ENCODE results near the gene LECT2.

LECT2 gene

GRCh38 chr5:135977375-135977928, 22.7 kb upstream of the LECT2 start:
- DNase-seq = no peak

DNA sequence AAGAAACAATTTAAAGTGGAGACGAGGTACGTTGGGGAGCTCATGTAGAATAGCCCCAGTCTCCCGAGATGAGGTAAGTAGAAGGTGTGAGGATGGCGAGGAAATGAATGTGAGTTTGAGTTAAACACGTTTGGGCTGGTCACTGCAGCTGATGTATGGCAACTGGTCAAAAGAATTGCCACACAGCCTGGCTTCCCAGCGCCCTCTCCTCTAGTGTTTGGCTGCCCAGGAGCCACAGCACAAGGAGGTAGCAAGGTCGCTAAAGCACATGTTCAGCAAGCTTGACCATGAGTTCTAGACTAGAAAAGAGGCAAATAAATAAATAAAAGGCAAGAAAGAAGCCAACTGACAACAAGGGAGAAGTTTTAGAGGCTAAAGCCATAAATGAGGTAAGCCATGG, 21.4 kb upstream of the LECT2 start:
- no peak for DNase-seq

- no peak for DNase-seq
These were observed 20.3 kb upstream of the LECT2 start for GRCh38 chr5:135975122-135975521.

DNA sequence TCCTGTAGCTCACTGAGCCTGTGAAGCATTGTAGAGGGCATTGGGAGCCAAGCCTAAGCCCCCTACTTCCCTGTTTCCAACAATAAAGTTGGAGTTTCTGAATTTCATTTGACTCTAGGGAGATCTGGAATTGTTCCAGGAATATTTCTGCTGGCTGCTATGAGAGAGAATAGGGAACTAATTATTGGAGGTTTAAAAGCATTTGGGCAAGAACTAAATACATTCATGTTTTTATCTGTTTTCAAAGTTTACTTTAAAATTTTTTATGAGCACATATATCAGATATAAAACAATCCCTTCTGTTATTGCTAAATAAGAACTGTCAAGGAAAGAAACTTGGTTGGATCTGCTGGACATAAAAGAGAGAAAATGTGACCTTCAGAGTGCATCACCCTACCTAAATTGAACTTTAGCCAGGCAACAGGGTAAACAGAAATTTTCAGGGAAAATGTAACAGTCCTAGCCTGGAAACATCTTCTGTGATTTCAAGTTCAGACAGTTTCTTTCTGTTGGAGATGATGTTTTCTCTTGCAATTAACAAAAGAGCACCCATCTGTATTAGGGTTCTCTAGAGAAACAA, 19.3 kb upstream of the LECT2 start:
- DNase-seq = no peak

DNA sequence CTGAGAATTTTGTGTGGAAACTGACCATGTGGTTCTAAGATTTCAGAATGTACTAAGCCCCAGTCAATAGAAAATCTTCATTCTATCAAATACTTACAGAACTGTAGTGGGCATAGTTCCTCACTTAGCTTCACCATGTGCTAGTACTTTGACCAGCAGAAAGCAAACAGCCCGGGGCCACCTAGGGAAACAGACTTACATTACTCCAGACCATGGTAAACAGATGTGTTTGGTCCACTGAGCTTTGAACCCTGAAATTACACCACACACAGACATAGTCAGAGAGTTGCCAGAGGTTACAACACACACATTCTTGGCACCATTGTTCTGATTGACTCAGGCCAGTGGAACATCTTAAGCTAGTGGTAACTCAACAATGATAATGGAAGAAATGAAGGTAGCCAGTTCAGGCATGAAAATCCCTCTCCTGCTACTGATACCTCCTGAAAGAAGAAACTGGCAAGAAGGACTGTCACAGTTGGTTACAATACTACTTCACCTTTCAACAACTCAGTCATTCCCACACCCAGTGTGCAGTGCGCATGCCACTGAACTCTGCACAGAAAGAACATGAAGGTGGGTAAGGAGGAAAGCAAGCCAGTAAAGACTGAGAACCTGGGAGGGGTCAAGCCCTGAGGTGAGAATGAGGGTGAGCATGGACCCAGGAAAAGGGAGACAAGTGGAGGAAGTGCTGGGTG, 18.7 kb upstream of the LECT2 start:
- DNase-seq = no peak

- no peak for DNase-seq
These were observed 16.9 kb upstream of the LECT2 start for GRCh38 chr5:135971701-135972100.

- DNase-seq = no peak
These were observed 12.0 kb upstream of the LECT2 start for GRCh38 chr5:135966790-135967189.

GRCh38 chr5:135966165-135966564, 11.4 kb upstream of the LECT2 start:
- no peak for DNase-seq

- DNase-seq = no peak
These were observed 10.7 kb upstream of the LECT2 start for GRCh38 chr5:135965504-135965903.

GRCh38 chr5:135964670-135965320, 10.0 kb upstream of the LECT2 start:
- DNase-seq = no peak

DNA sequence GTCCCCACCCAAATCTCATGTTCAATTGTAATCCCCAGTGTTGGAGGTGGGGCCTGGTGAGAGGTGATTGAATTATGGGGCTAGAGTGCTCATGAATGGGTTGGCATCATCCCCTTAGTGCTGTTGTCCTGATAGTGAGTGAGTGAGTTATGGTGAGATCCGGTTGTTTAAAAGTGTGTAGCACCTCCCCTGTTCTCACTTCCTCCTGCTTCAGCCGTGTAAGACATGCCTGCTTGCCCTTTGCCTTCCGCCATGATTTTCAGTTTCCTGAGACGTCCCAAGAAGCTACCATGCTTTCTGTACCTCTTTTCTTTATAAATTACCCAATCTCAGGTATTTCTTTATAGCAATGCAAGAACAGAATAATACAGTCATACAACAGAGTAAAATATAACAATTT, 742 bp upstream of the LECT2 start:
- no peak for DNase-seq

- DNase-seq = no peak
These were observed 933 bp downstream of the LECT2 start for GRCh38 chr5:135953850-135954249.

GRCh38 chr5:135952683-135953082, 2.1 kb downstream of the LECT2 start:
- DNase-seq = no peak

- no peak for DNase-seq
These were observed 3.0 kb downstream of the LECT2 start for GRCh38 chr5:135951807-135952206.

- DNase-seq = no peak
These were observed 3.5 kb downstream of the LECT2 start for GRCh38 chr5:135951257-135951656.

GRCh38 chr5:135950611-135951010, 4.2 kb downstream of the LECT2 start:
- no peak for DNase-seq

DNA sequence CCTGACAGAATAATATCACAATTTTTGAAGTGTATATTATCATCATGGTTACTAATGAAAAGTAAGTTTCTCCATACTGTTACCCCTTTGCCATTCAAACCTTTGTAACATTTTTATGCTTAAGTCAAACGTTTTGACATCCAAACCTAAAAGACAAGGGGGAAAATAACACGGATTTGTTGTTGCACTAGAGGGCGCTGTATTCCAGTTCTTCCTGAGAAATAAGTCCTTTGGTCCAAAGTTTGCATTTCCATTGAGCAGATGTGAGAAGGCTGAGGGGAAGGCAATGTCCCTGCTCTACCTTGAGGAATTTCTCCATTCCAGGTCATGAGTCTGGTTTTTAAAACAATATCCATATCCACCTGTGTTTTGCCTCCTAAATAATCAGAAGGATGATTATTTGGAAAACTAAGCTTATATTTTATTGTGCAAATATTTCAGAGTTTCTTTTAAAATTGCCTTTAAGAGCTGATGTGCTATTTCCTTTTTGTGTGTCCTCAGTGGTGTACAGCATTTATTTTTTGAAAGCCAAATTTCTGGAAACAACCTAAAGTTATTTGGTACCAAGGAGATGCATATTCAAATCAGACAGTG, 9.7 kb downstream of the LECT2 start:
- DNase-seq = peak; percentile 42

- no peak for DNase-seq
These were observed 10.2 kb downstream of the LECT2 start for GRCh38 chr5:135944564-135944963.

- no peak for DNase-seq
These were observed 12.5 kb downstream of the LECT2 start for GRCh38 chr5:135942202-135942771.

- DNase-seq = no peak
These were observed 13.1 kb downstream of the LECT2 start for GRCh38 chr5:135941711-135942110.

DNA sequence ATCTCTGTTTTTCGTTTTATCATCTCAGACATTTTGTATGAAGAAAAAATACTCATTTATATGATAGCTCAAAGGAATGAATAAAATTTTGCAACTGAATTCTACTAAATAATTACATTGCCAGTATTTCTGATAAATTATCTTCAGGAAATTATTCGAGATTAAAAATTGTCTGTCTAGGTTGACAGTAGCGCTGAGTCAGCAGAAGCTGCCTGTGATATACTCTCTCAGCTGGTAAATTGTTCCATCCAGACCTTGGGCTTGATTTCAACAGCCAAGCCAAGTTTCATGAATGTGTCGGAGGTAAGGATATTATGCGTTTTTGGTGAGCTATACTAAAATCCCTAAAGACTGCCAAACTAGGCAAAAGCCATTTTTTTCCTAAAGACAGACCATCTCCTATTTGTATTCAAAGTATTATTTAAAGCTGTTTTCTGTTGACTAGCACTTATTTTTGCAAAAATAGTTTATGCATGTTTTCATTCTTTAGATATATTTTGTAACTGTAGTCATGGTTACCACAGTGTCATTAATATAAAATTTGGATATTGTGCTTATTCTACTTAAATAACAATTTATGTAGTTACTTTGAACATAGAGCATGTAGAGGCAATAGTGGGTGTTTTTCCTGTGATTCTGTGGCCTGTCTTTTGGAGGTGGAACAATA, 17.4 kb downstream of the LECT2 start:
- DNase-seq = no peak

GRCh38 chr5:135934939-135935338, 19.8 kb downstream of the LECT2 start:
- no peak for DNase-seq

DNA sequence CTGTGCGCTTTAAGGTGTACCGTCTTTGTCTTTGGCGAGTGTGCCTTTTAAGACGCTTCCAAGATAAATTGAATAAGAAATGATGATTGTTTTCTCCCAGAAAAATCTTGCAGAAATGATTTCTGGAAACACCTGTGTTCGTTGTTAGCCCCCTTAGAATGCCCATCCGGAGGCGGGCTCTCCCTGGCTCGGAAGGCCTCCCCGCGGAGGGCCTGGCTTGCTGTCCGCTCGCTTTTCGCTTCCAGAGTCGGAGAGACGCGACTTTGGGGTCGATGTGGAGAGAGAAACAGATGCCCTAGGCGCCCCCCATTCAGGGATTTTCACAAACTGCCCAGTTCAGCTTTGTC, 23.9 kb downstream of the LECT2 start:
- no peak for DNase-seq

Measured in DMS153 (cell line).